NCI-H2227 (cell line): ENCODE data around the gene GMNN.

Source experiments
- DNase-seq: peaks from one replicate; lab custom pipeline; 2025; ENCODE audit not compliant: unreplicated experiment; lab: John Stamatoyannopoulos, UW

Gene GMNN

GRCh38 chr6:24799541-24799915 is 24.8 kb downstream of the GMNN start:
- DNase-seq = no peak

- DNase-seq = no peak
These were observed 27.7 kb downstream of the GMNN start for GRCh38 chr6:24802271-24803059.

- DNase-seq = no peak
These were observed 32.8 kb downstream of the GMNN start for GRCh38 chr6:24807584-24807983.

- DNase-seq = no peak
These were observed 35.0 kb downstream of the GMNN start for GRCh38 chr6:24809728-24810127.

GRCh38 chr6:24818346-24818745 is 43.6 kb downstream of the GMNN start:
- DNase-seq = no peak

- no peak for DNase-seq
These were observed 47.2 kb downstream of the GMNN start for GRCh38 chr6:24821860-24822444.

GRCh38 chr6:24822696-24823095 is 48.0 kb downstream of the GMNN start:
- no peak for DNase-seq

GRCh38 chr6:24823185-24823584 is 48.4 kb downstream of the GMNN start:
- no peak for DNase-seq

GRCh38 chr6:24824142-24824938 is 49.6 kb downstream of the GMNN start:
- no peak for DNase-seq

- no peak for DNase-seq
These were observed 50.4 kb downstream of the GMNN start for GRCh38 chr6:24825130-24825630.

- DNase-seq = no peak
These were observed 52.4 kb downstream of the GMNN start for GRCh38 chr6:24827162-24827561.

GRCh38 chr6:24827970-24828369 is 53.2 kb downstream of the GMNN start:
- DNase-seq = no peak

GRCh38 chr6:24829657-24830056 is 54.9 kb downstream of the GMNN start:
- no peak for DNase-seq

GRCh38 chr6:24831771-24832716 is 57.3 kb downstream of the GMNN start:
- DNase-seq = no peak

GRCh38 chr6:24832794-24833193 is 58.1 kb downstream of the GMNN start:
- DNase-seq = no peak

GRCh38 chr6:24833711-24834386 is 59.1 kb downstream of the GMNN start:
- DNase-seq = peak; percentile 21
